Sigmoid colon (tissue), 4 donors: ENCODE results near the gene IFI16.
A peak's percentile ranks its signal among the peaks of the same experiment; 100 is the strongest.

Experiments used
- CTCF ChIP-seq, 4 experiments: fragments of 450-650 bp in 3 of 4; fragments of 200-600 bp in 1 of 4; IDR thresholded peaks; one replicate each; pipeline ENCODE4 v1.5.1; 2016 to 2019; ENCODE audit warnings: antibody characterized with exemption in 4 of 4, mild to moderate bottlenecking in 3 of 4, moderate library complexity in 2 of 4
- EP300 ChIP-seq, 4 donors: sonication (generic); formaldehyde crosslinking; IDR thresholded peaks; one replicate each; pipeline ENCODE4 v1.6.1; 2017; ENCODE audit warnings: antibody characterized with exemption in 4 of 4
- POLR2A ChIP-seq, 2 donors: fragments of 450-650 bp; IDR thresholded peaks; one replicate each; pipeline ENCODE4 v1.6.1; 2016; ENCODE audit warnings: antibody characterized with exemption in 2 of 2, mild to moderate bottlenecking in 2 of 2, moderate library complexity in 2 of 2

- TF ChIP-seq EP300 (IDR thresholded peaks at IDR 0.05) = no peak
- peak; percentile 80 to 92 (median 86) for TF ChIP-seq CTCF (IDR thresholded peaks at IDR 0.05)
- TF ChIP-seq POLR2A (IDR thresholded peaks at IDR 0.05) = no peak
These were observed 10.9 kb upstream of the IFI16 start for GRCh38 chr1:158998781-158999161.
